ENCODE results near the gene MRPL28.
"Not testable (repeated sequence)": the region's sequence is repeated elsewhere in the genome, so short reads cannot be mapped to it uniquely, and the experiment has no call there.

MRPL28 gene

GRCh38 chr16:352547-353403 is 17.6 kb downstream of the MRPL28 start, which contains the start of gene AXIN1:
TSS of gene AXIN1 (minus strand) at chr16:352723. CDS start at chr16:347025, 5,698 bp downstream.
- peak within 1 kb of the TSS; percentile 84 for H3K27ac Mint-ChIP-seq
- H3K4me3 Mint-ChIP-seq: peak within 1 kb of the TSS; percentile 82 to 84
- no peaks in the 10 kb centered on the region for H3K9me3 Mint-ChIP-seq
- peaks cover 5 to 10% of the 10 kb centered on the region in 2 donors for H3K36me3 Mint-ChIP-seq
- peaks cover 15 to 37% of the 10 kb centered on the region in 2 donors for H3K4me1 Mint-ChIP-seq
- peak; percentile 97 for DNase-seq
- no peaks in the 10 kb centered on the region for H3K27me3 Mint-ChIP-seq
- peak; percentile 75 to 82 for ATAC-seq (replicated peaks)

- H3K27me3 Mint-ChIP-seq: no peaks in the 10 kb centered on the region
- peak overlapping the region; percentile 84 for H3K27ac Mint-ChIP-seq
- no peak for DNase-seq
- peaks cover 11 to 18% of the 10 kb centered on the region in 2 donors for H3K36me3 Mint-ChIP-seq
- H3K4me3 Mint-ChIP-seq: peak overlapping the region; percentile 82 to 84
- ATAC-seq (replicated peaks): peak; percentile 37 to 38
- H3K9me3 Mint-ChIP-seq: no peaks in the 10 kb centered on the region
- H3K4me1 Mint-ChIP-seq: peaks cover 22 to 46% of the 10 kb centered on the region in 2 donors
Measured at GRCh38 chr16:351804-352520, 18.4 kb downstream of the MRPL28 start.

- H3K27ac Mint-ChIP-seq: no peak overlapping the region
- peaks cover 24 to 58% of the 10 kb centered on the region in 2 donors for H3K4me1 Mint-ChIP-seq
- ATAC-seq (replicated peaks) (no peak), DNase-seq (no peak)
- H3K27me3 Mint-ChIP-seq: no peaks in the 10 kb centered on the region
- peaks cover 17 to 32% of the 10 kb centered on the region in 2 donors for H3K36me3 Mint-ChIP-seq
- H3K9me3 Mint-ChIP-seq: no peaks in the 10 kb centered on the region
- H3K4me3 Mint-ChIP-seq: peak overlapping the region in 1 of 2 donors; percentile 82
Measured at GRCh38 chr16:350203-350602, 20.1 kb downstream of the MRPL28 start.

GRCh38 chr16:349211-349610 is 21.1 kb downstream of the MRPL28 start:
- Mint-ChIP-seq H3K27me3 (no peaks in the 10 kb centered on the region), H3K27ac (peak overlapping the region; percentile 93), H3K9me3 (no peaks in the 10 kb centered on the region), H3K4me1 (peaks cover 25 to 62% of the 10 kb centered on the region in 2 donors), H3K4me3 (peak overlapping the region; percentile 72 to 73), H3K36me3 (peaks cover 26 to 40% of the 10 kb centered on the region in 2 donors)
- DNase-seq: no peak
- peak; percentile 48 to 57 for ATAC-seq (replicated peaks)

GRCh38 chr16:348495-348894 is 21.8 kb downstream of the MRPL28 start:
- not testable (repeated sequence) for DNase-seq; H3K9me3 Mint-ChIP-seq; H3K27me3 Mint-ChIP-seq; H3K27ac Mint-ChIP-seq; ATAC-seq (replicated peaks)
- H3K4me3 Mint-ChIP-seq: peak overlapping the region; percentile 19 to 57
- H3K4me1 Mint-ChIP-seq: peaks cover 25 to 57% of the 10 kb centered on the region in 2 donors
- peaks cover 29 to 44% of the 10 kb centered on the region in 2 donors for H3K36me3 Mint-ChIP-seq

- no peak for DNase-seq
- ATAC-seq (replicated peaks): no peak
- H3K36me3 Mint-ChIP-seq: peaks cover 39 to 56% of the 10 kb centered on the region in 2 donors
- peaks cover 29 to 69% of the 10 kb centered on the region in 2 donors for H3K4me1 Mint-ChIP-seq
- peak overlapping the region; percentile 73 for H3K27ac Mint-ChIP-seq
- H3K27me3 Mint-ChIP-seq: no peaks in the 10 kb centered on the region
- no peaks in the 10 kb centered on the region for H3K9me3 Mint-ChIP-seq
- no peak overlapping the region for H3K4me3 Mint-ChIP-seq
Measured at GRCh38 chr16:347203-347602, 23.1 kb downstream of the MRPL28 start.

GRCh38 chr16:346587-346986 is 23.8 kb downstream of the MRPL28 start:
- Mint-ChIP-seq H3K4me1 (peaks cover 31 to 73% of the 10 kb centered on the region in 2 donors), H3K36me3 (peaks cover 43 to 60% of the 10 kb centered on the region in 2 donors), H3K27ac (no peak overlapping the region), H3K9me3 (no peaks in the 10 kb centered on the region), H3K4me3 (no peak overlapping the region), H3K27me3 (no peaks in the 10 kb centered on the region)
- ATAC-seq (replicated peaks) (no peak), DNase-seq (no peak)

- Mint-ChIP-seq H3K27me3 (no peaks in the 10 kb centered on the region), H3K36me3 (peaks cover 43 to 61% of the 10 kb centered on the region in 2 donors), H3K4me3 (no peak overlapping the region), H3K27ac (no peak overlapping the region), H3K4me1 (peaks cover 32 to 73% of the 10 kb centered on the region in 2 donors), H3K9me3 (no peaks in the 10 kb centered on the region)
- ATAC-seq (replicated peaks): no peak
- DNase-seq: no peak
Measured at GRCh38 chr16:345772-346171, 24.6 kb downstream of the MRPL28 start.

- no peak overlapping the region for H3K4me3 Mint-ChIP-seq
- DNase-seq (no peak), ATAC-seq (replicated peaks) (no peak)
- H3K4me1 Mint-ChIP-seq: peaks cover 31 to 70% of the 10 kb centered on the region in 2 donors
- H3K36me3 Mint-ChIP-seq: peaks cover 48 to 68% of the 10 kb centered on the region in 2 donors
- H3K9me3 Mint-ChIP-seq: no peaks in the 10 kb centered on the region
- H3K27ac Mint-ChIP-seq: no peak overlapping the region
- H3K27me3 Mint-ChIP-seq: no peaks in the 10 kb centered on the region
Measured at GRCh38 chr16:342455-343213, 27.7 kb downstream of the MRPL28 start.

GRCh38 chr16:341974-342336 is 28.4 kb downstream of the MRPL28 start:
- Mint-ChIP-seq H3K36me3 (peaks cover 44 to 61% of the 10 kb centered on the region in 2 donors), H3K4me1 (peaks cover 24 to 67% of the 10 kb centered on the region in 2 donors)
- not testable (repeated sequence) for H3K27ac Mint-ChIP-seq; H3K4me3 Mint-ChIP-seq; DNase-seq; H3K9me3 Mint-ChIP-seq; H3K27me3 Mint-ChIP-seq; ATAC-seq (replicated peaks)

GRCh38 chr16:341095-341973 is 29.0 kb downstream of the MRPL28 start:
- H3K4me3 Mint-ChIP-seq; H3K27ac Mint-ChIP-seq; H3K9me3 Mint-ChIP-seq; DNase-seq; ATAC-seq (replicated peaks); H3K27me3 Mint-ChIP-seq: not testable (repeated sequence)
- H3K36me3 Mint-ChIP-seq: peaks cover 44 to 59% of the 10 kb centered on the region in 2 donors
- peaks cover 24 to 68% of the 10 kb centered on the region in 2 donors for H3K4me1 Mint-ChIP-seq

GRCh38 chr16:340370-341091 is 29.8 kb downstream of the MRPL28 start:
- no peaks in the 10 kb centered on the region for H3K9me3 Mint-ChIP-seq
- no peak overlapping the region for H3K27ac Mint-ChIP-seq
- DNase-seq (no peak), ATAC-seq (replicated peaks) (no peak)
- no peaks in the 10 kb centered on the region for H3K27me3 Mint-ChIP-seq
- peaks cover 40 to 54% of the 10 kb centered on the region in 2 donors for H3K36me3 Mint-ChIP-seq
- H3K4me3 Mint-ChIP-seq: no peak overlapping the region
- H3K4me1 Mint-ChIP-seq: peaks cover 31 to 71% of the 10 kb centered on the region in 2 donors

GRCh38 chr16:339680-340079 is 30.7 kb downstream of the MRPL28 start:
- Mint-ChIP-seq H3K4me3 (peak overlapping the region; percentile 25 to 42), H3K27ac (peak overlapping the region; percentile 84)
- peak in 1 of 2 donors; percentile 31 for ATAC-seq (replicated peaks)

More at GRCh38 chr16:339680-340079, 30.7 kb downstream of the MRPL28 start:
- Mint-ChIP-seq H3K4me1 (peaks cover 37 to 72% of the 10 kb centered on the region in 2 donors), H3K36me3 (peaks cover 33 to 45% of the 10 kb centered on the region in 2 donors), H3K27me3 (no peaks in the 10 kb centered on the region), H3K9me3 (no peaks in the 10 kb centered on the region)
- DNase-seq: no peak
